SHP77 (cell line): ENCODE measurements around the gene EIF1.

Source experiments
- DNase-seq, 2 experiments: peaks; one replicate each; lab custom pipeline; 2025; lab: John Stamatoyannopoulos, UW

Gene EIF1

GRCh38 chr17:41735744-41736143 is 47.1 kb downstream of the EIF1 start:
- no peak for DNase-seq

- DNase-seq = no peak
Measured at GRCh38 chr17:41736983-41737679, 48.4 kb downstream of the EIF1 start.

DNA sequence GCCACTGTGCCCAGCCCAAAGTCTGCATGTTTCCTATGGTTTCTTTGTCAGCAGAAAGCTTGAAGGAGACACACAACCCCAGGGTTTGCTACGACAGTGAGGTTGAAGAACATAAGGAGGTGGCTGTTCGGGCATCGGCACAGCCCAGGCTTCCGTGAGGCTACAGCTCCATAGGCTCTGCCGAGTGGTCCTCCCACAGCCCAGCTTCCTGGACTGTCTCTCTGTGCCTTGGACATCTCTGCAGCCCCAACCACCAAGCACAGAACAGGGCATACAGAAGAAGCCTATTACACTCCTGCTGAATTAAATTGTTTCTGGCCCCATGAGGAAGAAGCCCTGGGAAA is 49.0 kb downstream of the EIF1 start:
- DNase-seq = no peak

DNA sequence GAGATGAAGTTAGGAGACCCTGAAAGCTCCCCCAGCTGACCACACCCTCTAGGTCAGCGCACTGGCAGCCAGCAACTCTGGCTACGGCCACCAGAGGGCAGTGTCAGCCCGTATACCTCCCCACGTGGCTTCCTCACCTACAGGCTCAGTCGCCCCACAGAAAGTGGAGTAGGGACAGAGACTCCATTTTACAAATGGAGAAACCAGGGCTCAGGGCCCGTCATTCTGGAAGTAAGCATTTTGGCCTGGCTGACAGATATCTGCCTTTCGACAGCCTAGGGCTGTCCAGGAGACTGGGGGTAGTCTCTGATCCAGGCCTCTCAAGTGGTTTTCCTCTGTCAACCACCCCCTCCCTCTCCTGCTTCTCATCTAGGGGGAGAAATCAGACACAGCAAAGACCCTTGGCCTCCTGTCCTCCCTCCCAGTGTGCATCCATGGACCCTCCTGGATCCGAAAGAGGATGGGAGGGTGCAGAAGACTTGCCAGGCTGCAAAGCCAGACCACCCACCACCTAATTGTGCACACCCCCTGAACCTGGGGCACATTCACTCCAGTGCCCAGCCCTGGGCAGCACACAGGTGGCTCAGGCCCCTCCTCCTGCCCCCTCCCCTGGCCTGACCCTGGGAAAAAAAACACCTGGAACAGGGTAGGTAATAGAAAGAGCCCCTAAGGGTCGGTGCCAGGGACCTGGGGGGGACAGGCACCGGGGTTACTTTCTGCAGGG is 49.6 kb downstream of the EIF1 start:
- peak; percentile 55 to 74 for DNase-seq

DNA sequence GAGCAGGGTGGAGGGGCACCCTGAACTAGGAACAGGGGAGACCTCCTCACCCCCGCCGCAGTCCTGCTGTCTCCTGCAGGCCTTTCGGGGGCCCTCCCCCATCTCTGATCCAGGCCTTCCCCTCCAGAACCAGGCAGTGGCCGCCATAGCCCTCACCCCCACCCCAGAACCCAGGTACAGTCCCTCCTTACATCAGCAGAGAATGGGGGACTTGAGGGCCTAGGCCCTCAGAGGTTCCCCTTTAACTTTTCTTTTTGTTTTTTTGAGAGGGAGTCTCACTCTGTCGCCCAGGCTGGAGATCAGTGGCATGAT is 50.1 kb downstream of the EIF1 start:
- DNase-seq = no peak

DNA sequence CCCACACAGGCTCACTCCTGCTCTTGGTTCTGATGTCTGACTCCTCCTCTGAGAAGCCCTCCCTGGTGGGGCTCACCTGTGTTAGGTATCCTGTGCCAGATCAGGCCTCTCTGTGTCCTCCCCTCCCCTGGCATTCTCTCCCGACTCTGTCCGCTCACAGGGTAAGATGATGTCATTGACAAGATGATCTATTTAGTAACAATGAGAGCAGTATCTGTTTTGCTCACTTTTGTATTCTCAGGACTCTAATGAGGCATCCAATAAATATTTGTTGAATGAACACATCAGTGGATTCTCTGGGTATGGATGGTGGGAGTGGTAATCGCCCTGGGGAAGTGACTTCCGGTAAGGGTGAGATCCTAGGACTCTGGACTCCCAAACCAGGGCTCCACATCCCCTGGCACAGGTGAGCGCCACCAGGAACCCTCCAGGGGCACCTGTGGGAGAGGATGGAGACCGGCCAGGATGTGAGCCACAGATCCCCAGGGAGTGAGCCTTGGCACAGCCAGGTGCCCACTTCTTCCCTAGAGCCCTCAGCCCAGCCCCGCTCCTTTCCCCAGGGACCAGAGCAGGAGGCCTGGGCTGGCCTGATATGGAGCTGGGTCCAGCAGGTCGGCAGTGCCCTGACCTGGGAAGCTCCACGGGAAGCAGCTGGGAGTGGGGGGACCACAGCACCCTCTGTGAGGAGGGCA is 51.1 kb downstream of the EIF1 start:
- no peak for DNase-seq

GRCh38 chr17:41740506-41740905 is 51.8 kb downstream of the EIF1 start:
- no peak for DNase-seq

- no peak for DNase-seq
Measured at GRCh38 chr17:41741709-41742108, 53.0 kb downstream of the EIF1 start.
